H7 (cell line): Measurements from ENCODE around the gene B3GNT9. TPM values are rescaled to one million over a fixed set of nuclear protein-coding genes. Genes with fewer than 3 reads are reported as not detected.
A peak's percentile ranks its signal among the peaks of the same experiment; 100 is the strongest.

Source experiments
- DNase-seq: peaks from one replicate; pipeline ENCODE4 v3.0.0; 2012
- H3K27me3 ChIP-seq: 2 replicates; pipeline ENCODE4 v1.6.0; 2011; ENCODE audit warnings: mild to moderate bottlenecking, low read length; ENCODE audit not compliant: control insufficient read depth, insufficient read depth
- H3K36me3 ChIP-seq: replicated peaks from 2 replicates; pipeline ENCODE4 v1.5.1; 2011; ENCODE audit warnings: low read length; ENCODE audit not compliant: control insufficient read depth, insufficient read depth
- H3K4me3 ChIP-seq: 2 replicates; pipeline ENCODE4 v1.5.1; 2011; ENCODE audit warnings: low read depth, mild to moderate bottlenecking, control low read depth, low read length, moderate library complexity; ENCODE audit not compliant: insufficient read depth
- total RNA-seq: library from RNA; depleted of rRNA; stranded (reverse); fragments of >200 nt; shearing (Covaris generic); gene quantifications from 2 replicates; pipeline ENCODE4 v1.2.3, GENCODE V29; 2014

Gene B3GNT9
- total RNA-seq, 1 experiment from 2014 or later = 8.7 TPM

GRCh38 chr16:67156143-67156844 is 5.5 kb upstream of the B3GNT9 start:
- H3K4me3 ChIP-seq = no peak overlapping the region
- no peak for DNase-seq
- peaks cover 99% of the 10 kb centered on the region for H3K27me3 ChIP-seq
- no peaks in the 10 kb centered on the region for H3K36me3 ChIP-seq

- H3K27me3 ChIP-seq = peaks cover 100% of the 10 kb centered on the region
- peak; percentile 98 for DNase-seq
These were observed 4.7 kb upstream of the B3GNT9 start for GRCh38 chr16:67155295-67156142.

GRCh38 chr16:67154578-67155294 is 3.9 kb upstream of the B3GNT9 start:
- DNase-seq = peak; percentile 82
- Histone ChIP-seq H3K36me3 (no peaks in the 10 kb centered on the region), H3K4me3 (peak overlapping the region; percentile 30; the same call in 1 of the 2 replicates), H3K27me3 (peaks cover 100% of the 10 kb centered on the region)

More at GRCh38 chr16:67155295-67156142, 4.7 kb upstream of the B3GNT9 start:
- Histone ChIP-seq H3K4me3 (peak overlapping the region; percentile 30; the same call in 1 of the 2 replicates), H3K36me3 (no peaks in the 10 kb centered on the region)

DNA sequence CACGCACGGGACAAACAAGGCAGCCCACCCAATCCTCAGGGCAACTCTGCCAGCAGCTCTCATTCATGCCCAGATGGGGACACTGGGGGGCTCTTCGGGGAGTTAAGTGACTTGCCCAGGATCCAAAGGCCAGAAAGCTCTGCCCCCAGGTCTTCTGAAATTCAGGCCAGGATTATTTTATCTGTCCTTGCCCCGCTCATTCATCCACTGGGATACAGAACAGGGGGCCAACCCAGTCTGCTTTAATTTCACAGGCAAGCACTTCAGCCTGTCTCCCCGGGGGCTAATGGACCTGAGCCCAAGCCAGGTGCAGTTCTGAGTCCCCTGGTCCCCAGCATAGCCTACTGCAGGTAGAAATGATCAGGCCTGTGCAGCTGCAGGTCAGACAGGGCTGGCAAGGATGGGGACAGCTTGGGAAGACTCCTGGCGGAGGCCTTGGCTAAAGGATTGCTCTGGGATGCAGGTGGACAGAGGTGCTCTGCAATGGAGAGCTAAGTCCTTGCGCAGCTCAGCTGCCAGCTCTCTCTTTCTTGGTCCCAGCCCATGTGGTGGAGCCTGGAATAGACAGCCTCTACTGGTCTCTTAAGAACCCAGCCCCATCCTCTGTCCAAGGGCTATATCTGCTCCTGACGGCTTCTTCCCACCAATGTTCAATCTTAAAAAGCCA is 766 bp upstream of the B3GNT9 start:
- DNase-seq = peak; percentile 60
- Histone ChIP-seq H3K27me3 (peaks cover 72% of the 10 kb centered on the region), H3K36me3 (peaks cover 10% of the 10 kb centered on the region), H3K4me3 (peak overlapping the region; percentile 65; the same call in 1 of the 2 replicates)

GRCh38 chr16:67150047-67150832 is 558 bp downstream of the B3GNT9 start:
- DNase-seq = peak; percentile 97
- H3K27me3 ChIP-seq = peaks cover 59% of the 10 kb centered on the region

DNA sequence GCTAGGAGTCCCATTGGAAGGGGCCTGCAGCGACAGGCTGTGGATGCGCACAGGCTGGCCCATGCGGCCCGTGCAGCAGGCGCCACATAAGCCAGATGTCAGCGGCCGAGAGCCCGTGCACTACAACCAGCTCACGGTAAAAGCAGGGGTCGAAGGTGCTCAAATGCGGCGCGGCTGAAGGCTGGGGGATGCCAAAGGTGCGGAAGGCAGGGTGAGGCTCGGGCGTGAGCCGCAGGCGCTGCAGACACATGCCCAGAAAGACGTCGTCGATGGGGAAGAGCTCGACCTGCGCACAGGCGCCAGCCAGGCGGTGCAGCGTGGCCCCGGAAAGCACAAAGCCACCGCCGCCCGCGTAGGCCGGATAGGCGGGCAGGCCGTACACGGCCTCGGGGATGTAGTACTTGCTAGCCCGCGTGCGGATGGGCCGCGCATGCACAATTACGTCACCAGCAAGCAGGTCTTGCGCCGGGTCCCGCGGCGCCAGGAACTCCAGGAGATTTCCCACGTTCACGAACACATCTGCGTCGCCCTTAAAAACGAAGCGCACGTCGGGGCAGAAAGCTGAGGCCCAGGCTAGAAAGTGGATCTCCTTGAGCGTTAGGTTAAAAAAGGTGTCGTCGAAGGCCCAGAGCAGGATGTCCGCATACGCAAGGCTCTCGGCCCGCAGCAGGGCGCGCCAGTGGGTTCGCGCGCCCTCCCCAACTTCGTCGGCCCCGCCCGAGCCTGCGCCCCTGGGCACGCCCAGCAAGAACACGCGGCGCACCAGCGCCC is 1.3 kb downstream of the B3GNT9 start:
- Histone ChIP-seq H3K27me3 (peaks cover 51% of the 10 kb centered on the region), H3K4me3 (peak overlapping the region; percentile 65), H3K36me3 (peaks cover 25% of the 10 kb centered on the region)
- peak; percentile 96 for DNase-seq

More at GRCh38 chr16:67150047-67150832, 558 bp downstream of the B3GNT9 start:
- H3K36me3 ChIP-seq = peaks cover 20% of the 10 kb centered on the region
- H3K4me3 ChIP-seq = peak overlapping the region; percentile 65

DNA sequence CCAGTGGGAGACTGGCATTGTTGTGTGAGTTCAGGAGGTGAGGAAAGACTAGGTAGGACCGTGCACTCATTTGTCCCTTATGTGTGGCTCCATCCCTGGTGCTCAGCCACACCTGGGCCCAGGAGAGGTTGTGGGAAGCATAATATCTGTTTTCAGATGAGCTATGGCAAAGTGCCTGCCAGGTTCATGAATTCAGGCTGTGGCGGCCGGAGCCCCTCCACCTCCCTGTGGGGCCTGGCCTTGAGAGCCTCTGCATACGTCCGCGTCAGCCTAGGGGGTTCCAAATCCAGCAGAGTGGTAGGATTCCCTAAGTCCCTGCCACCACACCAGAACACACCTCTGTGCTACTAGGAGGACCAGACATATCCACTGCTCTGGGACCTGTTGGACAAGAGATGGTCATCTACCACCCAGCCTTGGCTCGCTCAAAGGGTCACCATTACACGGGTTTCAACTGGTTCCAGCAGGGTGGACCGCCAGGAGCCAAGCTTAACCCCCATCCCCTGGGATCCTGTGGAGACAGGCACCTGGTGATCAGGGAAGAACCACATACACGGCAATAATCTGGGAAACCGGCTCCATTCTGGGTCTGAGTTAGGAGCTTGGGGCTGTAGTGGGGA is 2.0 kb downstream of the B3GNT9 start:
- peak; percentile 35 for DNase-seq
- no peak overlapping the region for H3K4me3 ChIP-seq
- peaks cover 44% of the 10 kb centered on the region for H3K27me3 ChIP-seq
- peaks cover 31% of the 10 kb centered on the region for H3K36me3 ChIP-seq

DNA sequence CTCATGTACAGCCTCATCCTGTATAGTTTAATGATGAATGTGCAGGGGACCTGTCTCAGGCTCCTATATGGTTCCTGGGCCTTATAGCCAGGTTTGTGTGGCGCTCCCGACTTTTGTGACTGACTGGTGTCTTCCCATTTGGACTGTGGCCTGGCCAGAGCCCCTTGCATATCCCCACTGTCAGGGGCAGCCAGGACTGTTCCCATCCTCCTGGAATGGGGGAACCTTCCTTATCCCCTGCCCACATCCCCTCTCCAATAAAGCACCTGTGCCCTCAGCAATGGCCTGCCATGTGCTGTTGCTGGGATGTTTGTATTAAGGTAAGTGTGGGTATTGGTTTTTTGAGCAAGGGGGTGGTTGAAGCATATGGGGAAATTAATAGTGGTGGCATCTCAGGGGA is 2.6 kb downstream of the B3GNT9 start:
- H3K27me3 ChIP-seq = peaks cover 39% of the 10 kb centered on the region

GRCh38 chr16:67147437-67148140 is 3.2 kb downstream of the B3GNT9 start:
- H3K27me3 ChIP-seq = peaks cover 33% of the 10 kb centered on the region
- DNase-seq = no peak

More for the DNA sequence above, 2.6 kb downstream of the B3GNT9 start:
- no peak for DNase-seq
- Histone ChIP-seq H3K4me3 (no peak overlapping the region), H3K36me3 (peaks cover 34% of the 10 kb centered on the region)

DNA sequence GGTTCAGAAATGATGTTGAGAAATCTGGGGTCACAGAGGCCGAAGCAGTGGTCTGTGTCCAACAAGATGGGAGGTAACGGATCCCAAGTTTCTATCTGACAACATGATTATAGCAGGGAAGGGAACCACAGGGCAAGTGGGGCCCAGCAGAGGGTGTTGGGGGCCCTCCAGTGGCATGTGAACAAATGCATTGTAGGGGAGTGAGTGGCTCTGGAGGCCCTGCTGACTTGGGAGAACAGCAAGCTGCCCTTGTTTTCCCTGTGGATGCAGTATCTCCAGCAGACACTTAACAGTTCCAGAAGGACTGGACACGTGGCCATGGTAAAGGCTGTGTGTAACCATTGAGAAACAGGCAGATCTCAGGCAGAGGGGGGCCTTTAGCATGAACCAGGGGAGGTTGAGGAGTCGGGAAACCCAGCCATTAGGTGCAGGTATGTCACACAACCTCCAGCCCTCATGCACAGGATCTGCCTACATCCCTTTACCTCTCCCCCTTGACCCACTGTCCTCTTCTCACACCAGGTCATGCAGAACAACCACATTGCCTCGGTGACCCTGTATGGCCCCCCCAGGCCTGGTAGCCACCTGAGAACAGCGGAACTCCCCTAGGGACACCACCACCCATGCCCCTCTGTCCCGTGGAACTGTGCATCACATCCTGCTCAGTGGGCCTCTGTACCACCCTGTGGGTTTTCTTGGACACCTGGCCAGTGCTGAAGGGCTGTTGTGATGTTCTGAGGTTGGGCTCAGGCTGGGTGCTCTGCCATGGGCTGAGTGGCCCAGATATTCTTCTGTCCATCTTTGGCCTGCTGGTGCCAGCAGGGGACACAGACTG is 4.1 kb downstream of the B3GNT9 start:
- H3K36me3 ChIP-seq = peaks cover 34% of the 10 kb centered on the region
- no peak overlapping the region for H3K4me3 ChIP-seq
- DNase-seq = no peak
- H3K27me3 ChIP-seq = peaks cover 24% of the 10 kb centered on the region

More at GRCh38 chr16:67147437-67148140, 3.2 kb downstream of the B3GNT9 start:
- Histone ChIP-seq H3K4me3 (no peak overlapping the region), H3K36me3 (peaks cover 34% of the 10 kb centered on the region)

DNA sequence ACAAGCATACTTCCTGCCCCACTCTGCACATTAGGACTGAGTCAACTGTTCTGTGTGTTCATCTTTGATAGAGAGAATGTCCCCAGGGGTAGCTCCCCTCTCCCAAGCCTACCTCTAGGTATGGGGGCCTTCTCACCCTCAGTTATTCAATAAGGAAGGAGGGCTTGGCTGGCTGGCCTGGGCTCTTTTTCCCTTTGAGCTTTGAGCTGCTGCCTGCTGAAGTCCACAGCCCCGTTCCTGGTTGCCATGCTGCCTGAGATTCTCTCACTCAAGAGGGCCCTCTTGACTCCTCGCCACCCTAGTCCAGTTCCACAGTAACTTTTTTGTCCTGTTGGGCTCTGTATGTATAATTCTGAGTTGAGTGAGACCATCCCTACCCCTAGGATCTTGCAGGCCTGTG is 5.1 kb downstream of the B3GNT9 start:
- peaks cover 38% of the 10 kb centered on the region for H3K36me3 ChIP-seq
- no peak overlapping the region for H3K4me3 ChIP-seq
- no peak for DNase-seq
- peaks cover 14% of the 10 kb centered on the region for H3K27me3 ChIP-seq
